Measurements from ENCODE around the gene APLP2.
"Not testable (repeated sequence)": the region's sequence is repeated elsewhere in the genome, so short reads cannot be mapped to it uniquely, and the experiment has no call there.

APLP2 gene

DNA sequence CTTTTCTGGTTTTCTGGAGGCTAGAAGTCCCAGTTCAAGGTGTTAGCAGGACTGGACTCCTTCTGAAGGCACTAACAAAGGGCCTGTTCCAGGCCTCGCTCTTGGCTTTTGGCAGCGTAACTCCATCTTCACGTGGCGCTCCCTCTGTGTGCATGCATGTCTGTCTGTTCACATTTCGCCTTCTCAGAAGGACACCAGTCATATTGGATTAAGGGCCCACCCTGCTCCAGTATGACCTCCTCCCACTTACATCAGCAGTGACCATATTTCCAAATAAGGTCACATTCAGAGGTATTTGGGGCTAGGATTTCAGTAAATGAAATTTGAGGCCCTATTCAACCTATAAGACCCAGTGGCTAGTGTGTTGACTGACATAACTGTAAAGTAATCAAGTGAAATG lies 20.0 kb downstream of the APLP2 start:
- Histone ChIP-seq H3K36me3 (ENCODE audit: control insufficient read depth, insufficient read depth, low read length) (no peaks in the 10 kb centered on the region), H3K27me3 (replicated peaks; ENCODE audit: control insufficient read depth, insufficient read depth, low read length) (no peaks in the 10 kb centered on the region), H3K4me3 (replicated peaks; ENCODE audit: low read depth, low read length) (no peak overlapping the region)
- TF ChIP-seq, protein P1, sequence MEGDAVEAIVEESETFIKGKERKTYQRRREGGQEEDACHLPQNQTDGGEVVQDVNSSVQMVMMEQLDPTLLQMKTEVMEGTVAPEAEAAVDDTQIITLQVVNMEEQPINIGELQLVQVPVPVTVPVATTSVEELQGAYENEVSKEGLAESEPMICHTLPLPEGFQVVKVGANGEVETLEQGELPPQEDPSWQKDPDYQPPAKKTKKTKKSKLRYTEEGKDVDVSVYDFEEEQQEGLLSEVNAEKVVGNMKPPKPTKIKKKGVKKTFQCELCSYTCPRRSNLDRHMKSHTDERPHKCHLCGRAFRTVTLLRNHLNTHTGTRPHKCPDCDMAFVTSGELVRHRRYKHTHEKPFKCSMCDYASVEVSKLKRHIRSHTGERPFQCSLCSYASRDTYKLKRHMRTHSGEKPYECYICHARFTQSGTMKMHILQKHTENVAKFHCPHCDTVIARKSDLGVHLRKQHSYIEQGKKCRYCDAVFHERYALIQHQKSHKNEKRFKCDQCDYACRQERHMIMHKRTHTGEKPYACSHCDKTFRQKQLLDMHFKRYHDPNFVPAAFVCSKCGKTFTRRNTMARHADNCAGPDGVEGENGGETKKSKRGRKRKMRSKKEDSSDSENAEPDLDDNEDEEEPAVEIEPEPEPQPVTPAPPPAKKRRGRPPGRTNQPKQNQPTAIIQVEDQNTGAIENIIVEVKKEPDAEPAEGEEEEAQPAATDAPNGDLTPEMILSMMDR (IDR thresholded peaks at IDR 0.05; ENCODE audit: insufficient read depth, low read length, poor library complexity, severe bottlenecking): no peak
- no peak for DNase-seq (ENCODE audit: extremely low read depth, insufficient read length)

GRCh38 chr11:130090517-130090916 lies 20.8 kb downstream of the APLP2 start:
- not testable (repeated sequence) for H3K36me3 ChIP-seq (ENCODE audit: control insufficient read depth, insufficient read depth, low read length); DNase-seq (ENCODE audit: extremely low read depth, insufficient read length); H3K27me3 ChIP-seq (replicated peaks; ENCODE audit: control insufficient read depth, insufficient read depth, low read length); H3K4me3 ChIP-seq (replicated peaks; ENCODE audit: low read depth, low read length)

DNA sequence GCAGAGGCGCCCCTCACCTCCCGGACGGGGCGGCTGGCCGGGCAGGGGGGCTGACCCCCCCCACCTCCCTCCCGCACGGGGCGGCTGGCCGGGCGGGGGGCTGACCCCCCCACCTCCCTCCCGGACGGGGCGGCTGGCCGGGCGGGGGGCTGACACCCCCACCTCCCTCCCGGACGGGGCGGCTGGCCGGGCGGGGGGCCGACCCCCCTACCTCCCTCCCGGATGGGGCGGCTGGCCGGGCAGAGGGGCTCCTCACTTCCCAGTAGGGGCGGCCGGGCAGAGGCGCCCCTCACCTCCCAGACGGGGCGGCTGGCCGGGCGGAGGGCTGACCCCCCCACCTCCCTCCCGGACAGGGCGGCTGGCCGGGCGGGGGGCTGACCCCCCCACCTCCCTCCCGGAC lies 21.5 kb downstream of the APLP2 start:
- not testable (repeated sequence) for DNase-seq (ENCODE audit: extremely low read depth, insufficient read length); H3K36me3 ChIP-seq (ENCODE audit: control insufficient read depth, insufficient read depth, low read length); H3K4me3 ChIP-seq (replicated peaks; ENCODE audit: low read depth, low read length); H3K27me3 ChIP-seq (replicated peaks; ENCODE audit: control insufficient read depth, insufficient read depth, low read length)

DNA sequence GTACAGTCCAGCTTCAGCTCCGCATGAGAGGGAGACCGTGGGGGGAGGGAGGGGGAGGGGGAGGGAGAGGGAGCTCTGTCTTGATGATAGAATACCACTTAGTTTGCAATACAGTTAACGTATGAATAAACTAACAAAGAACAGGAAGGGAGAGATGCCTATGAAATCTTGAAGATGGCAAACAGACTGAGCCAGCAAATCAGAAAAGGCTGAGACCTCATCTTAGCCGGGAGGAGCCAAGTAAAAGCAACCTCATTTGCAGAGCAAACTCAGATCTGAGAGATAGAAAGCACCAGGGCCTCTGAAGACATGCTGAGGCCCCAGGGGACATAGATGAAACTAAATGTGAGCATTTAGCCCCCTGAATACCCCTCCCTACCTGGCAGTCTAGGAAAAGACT lies 23.0 kb downstream of the APLP2 start:
- TF ChIP-seq, protein P1 (IDR thresholded peaks at IDR 0.05; ENCODE audit: insufficient read depth, low read length, poor library complexity, severe bottlenecking): no peak
- no peaks in the 10 kb centered on the region for H3K36me3 ChIP-seq (ENCODE audit: control insufficient read depth, insufficient read depth, low read length)
- no peaks in the 10 kb centered on the region for H3K27me3 ChIP-seq (replicated peaks; ENCODE audit: control insufficient read depth, insufficient read depth, low read length)
- H3K4me3 ChIP-seq (replicated peaks; ENCODE audit: low read depth, low read length): no peak overlapping the region
- no peak for DNase-seq (ENCODE audit: extremely low read depth, insufficient read length)

DNA sequence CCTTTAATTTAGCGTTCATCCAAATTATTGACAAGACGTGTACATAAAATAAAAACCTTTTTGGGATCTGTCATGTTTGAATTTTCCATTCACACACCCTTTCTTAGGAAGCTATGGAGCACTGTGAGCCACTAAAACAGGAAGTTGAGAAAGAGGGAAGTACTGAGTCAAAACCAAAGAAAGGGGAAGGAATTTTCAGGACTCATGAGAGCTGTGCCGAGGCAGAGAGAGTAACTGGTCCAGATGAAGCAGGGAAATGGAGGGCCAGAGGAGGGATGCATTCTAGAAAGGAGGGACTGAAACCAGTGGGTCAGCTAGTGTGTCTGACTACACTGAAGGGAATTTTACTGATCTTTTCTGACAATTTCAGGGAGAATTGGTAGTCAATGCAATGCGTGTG lies 24.9 kb downstream of the APLP2 start:
- DNase-seq (ENCODE audit: extremely low read depth, insufficient read length): no peak
- Histone ChIP-seq H3K36me3 (ENCODE audit: control insufficient read depth, insufficient read depth, low read length) (no peaks in the 10 kb centered on the region), H3K27me3 (replicated peaks; ENCODE audit: control insufficient read depth, insufficient read depth, low read length) (no peaks in the 10 kb centered on the region), H3K4me3 (replicated peaks; ENCODE audit: low read depth, low read length) (no peak overlapping the region)
- TF ChIP-seq, protein P1 (IDR thresholded peaks at IDR 0.05; ENCODE audit: insufficient read depth, low read length, poor library complexity, severe bottlenecking): no peak

DNA sequence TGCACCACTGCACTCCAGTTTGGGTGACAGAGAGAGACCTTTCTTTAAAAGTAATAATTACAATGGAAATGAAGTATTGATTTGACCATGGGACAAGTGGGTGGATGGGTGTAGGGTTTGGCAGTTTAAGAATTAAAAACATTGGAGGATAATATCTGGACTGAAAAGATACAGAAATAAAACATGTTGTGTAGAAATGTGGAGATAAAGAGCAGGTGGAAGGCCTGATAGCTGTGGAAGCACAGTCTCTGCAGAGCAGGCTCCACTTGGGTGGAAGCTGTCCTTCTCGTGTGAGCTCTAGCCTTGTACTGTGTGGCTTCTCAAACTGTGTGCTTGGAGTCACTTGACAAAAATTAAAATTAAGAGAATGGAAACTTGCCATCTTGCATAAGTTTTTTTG lies 25.6 kb downstream of the APLP2 start:
- Histone ChIP-seq H3K36me3 (ENCODE audit: control insufficient read depth, insufficient read depth, low read length) (no peaks in the 10 kb centered on the region), H3K27me3 (replicated peaks; ENCODE audit: control insufficient read depth, insufficient read depth, low read length) (no peaks in the 10 kb centered on the region), H3K4me3 (replicated peaks; ENCODE audit: low read depth, low read length) (no peak overlapping the region)
- TF ChIP-seq, protein P1 (IDR thresholded peaks at IDR 0.05; ENCODE audit: insufficient read depth, low read length, poor library complexity, severe bottlenecking): no peak
- DNase-seq (ENCODE audit: extremely low read depth, insufficient read length): no peak

DNA sequence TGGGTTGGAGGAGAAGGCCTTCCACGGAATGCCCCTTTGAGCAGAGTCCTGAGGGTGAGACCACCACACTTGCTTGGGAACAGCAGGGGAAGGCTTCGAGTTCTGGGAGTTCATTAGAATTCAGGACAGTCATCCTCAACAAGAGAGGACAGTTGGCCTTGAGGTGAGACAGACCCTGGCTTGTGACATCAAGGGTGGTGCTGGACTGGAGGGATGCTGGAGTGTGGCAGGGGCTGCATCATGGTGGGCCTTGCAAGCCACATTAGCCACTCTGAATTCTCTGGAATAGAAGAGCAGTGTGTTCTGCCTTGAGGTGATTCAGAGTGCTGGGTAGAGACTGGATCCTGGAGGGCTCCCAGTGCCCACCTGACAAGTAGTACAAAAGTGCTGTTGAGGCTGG lies 26.3 kb downstream of the APLP2 start:
- TF ChIP-seq, protein P1 (IDR thresholded peaks at IDR 0.05; ENCODE audit: insufficient read depth, low read length, poor library complexity, severe bottlenecking): no peak
- DNase-seq (ENCODE audit: extremely low read depth, insufficient read length): no peak
- no peaks in the 10 kb centered on the region for H3K36me3 ChIP-seq (ENCODE audit: control insufficient read depth, insufficient read depth, low read length)
- no peaks in the 10 kb centered on the region for H3K27me3 ChIP-seq (replicated peaks; ENCODE audit: control insufficient read depth, insufficient read depth, low read length)
- H3K4me3 ChIP-seq (replicated peaks; ENCODE audit: low read depth, low read length): no peak overlapping the region

Data from GM06990 (cell line).